AG10803 (cell line): ENCODE results near the gene MTURN.

Experiments used
- DNase-seq: peaks from one replicate; pipeline ENCODE4 v3.0.0; 2010; ENCODE audit warnings: low read depth
- H3K4me3 ChIP-seq: 2 replicates; pipeline ENCODE4 v1.5.1; 2011; ENCODE audit warnings: mild to moderate bottlenecking, low read length, control low read depth
- TF ChIP-seq, protein P1 (sequence below): conservative IDR thresholded peaks from 2 replicates; pipeline ENCODE4 v1.5.1; 2011; ENCODE audit warnings: mild to moderate bottlenecking, low read length, control low read depth, inconsistent platforms

Gene MTURN

GRCh38 chr7:30166841-30167235 is 32.1 kb downstream of the MTURN start:
- no peak overlapping the region for H3K4me3 ChIP-seq
- TF ChIP-seq, protein P1, sequence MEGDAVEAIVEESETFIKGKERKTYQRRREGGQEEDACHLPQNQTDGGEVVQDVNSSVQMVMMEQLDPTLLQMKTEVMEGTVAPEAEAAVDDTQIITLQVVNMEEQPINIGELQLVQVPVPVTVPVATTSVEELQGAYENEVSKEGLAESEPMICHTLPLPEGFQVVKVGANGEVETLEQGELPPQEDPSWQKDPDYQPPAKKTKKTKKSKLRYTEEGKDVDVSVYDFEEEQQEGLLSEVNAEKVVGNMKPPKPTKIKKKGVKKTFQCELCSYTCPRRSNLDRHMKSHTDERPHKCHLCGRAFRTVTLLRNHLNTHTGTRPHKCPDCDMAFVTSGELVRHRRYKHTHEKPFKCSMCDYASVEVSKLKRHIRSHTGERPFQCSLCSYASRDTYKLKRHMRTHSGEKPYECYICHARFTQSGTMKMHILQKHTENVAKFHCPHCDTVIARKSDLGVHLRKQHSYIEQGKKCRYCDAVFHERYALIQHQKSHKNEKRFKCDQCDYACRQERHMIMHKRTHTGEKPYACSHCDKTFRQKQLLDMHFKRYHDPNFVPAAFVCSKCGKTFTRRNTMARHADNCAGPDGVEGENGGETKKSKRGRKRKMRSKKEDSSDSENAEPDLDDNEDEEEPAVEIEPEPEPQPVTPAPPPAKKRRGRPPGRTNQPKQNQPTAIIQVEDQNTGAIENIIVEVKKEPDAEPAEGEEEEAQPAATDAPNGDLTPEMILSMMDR = no peak
- DNase-seq = no peak

DNA sequence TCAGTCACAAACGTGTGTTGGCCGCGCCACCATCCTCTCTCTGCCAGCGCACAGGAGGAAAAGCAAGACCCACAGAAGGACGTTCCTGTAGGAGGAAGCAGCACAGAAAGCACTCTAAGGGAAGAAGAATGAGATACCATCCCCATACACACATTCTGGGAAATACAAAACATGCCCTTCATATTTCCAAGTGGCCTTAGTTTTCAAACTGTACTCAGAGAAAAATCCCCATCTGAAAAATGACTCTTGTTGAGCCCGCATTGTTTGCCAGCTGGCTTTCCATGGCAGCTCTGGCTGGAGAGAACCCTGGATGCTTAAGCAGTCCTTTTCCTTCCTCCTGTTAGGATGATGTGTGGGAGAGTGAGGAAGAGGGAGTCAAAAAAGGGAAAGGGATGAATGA is 33.1 kb downstream of the MTURN start:
- DNase-seq = no peak
- no peak overlapping the region for H3K4me3 ChIP-seq
- TF ChIP-seq, protein P1 = no peak

DNA sequence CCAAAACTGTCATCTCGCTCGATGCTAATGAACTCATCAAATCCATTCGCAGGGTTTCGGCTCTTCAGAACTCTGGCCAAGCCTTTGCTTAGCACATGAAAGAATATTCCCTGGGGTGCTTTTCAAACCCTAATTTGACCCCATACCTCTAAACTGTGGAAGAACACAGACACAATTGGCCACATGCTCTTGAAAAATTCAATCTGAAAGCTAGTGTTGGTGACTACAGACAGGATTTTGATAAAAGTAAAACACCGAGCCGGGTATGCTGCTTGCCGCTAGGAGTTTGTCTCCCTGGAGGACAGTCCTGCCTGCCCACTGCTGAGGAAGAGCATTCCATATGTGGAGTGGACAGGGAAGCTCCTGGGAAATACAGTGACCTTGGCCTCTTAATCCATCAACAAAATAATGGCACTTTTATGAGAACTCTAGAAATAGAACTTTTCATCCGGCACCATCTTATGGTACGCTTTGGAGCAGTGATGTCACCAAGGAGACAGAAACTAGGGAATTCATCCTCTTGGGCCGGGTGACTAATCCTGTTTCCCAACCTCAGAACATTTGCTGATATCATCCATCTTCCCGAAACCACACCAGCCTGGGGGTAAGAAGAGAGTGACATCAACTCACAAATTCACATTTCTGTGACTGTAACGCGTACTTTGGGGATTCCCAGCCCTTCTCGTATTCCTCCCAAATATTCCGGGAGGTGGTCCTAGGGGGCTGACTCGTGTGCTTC is 34.2 kb downstream of the MTURN start:
- peak; percentile 89 for DNase-seq
- TF ChIP-seq, protein P1 = no peak
- H3K4me3 ChIP-seq = no peak overlapping the region

- H3K4me3 ChIP-seq = no peak overlapping the region
- DNase-seq = peak; percentile 43
- TF ChIP-seq, protein P1 = no peak
These were observed 34.8 kb downstream of the MTURN start for GRCh38 chr7:30169579-30169978.

DNA sequence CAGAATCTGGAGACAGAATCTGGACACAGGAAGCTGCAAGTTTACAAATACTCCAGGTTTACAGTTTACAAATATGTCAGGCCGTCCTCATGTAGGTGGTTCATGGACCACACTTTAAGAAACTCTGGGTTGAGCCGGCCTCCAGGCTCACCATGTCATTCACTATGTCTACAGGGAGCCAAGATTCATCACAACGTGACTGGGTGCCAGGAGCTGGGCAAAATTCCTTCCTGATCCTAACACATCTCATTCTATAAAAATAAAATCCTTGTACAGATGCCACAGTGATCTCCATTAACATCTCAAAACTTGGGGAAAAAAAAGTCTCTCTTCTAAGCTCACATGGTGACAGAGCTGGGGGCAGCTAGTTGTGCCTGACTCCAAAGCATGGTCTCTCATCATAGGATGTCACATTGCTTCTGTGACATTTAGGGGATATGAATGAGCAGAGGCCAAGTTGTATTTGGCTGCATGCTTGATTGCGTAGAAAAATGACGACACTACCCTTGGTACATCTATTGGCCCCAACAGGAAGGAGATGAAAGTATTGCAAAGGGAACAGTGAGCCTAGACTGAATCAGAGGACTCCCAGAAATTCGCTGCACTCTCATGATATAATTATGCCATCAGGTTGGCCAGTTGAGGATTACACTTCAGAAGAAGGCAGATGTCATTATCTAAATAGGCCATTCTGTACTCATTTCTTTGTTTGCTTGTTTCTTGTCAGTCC is 35.9 kb downstream of the MTURN start:
- TF ChIP-seq, protein P1 = no peak
- DNase-seq = no peak
- H3K4me3 ChIP-seq = no peak overlapping the region

DNA sequence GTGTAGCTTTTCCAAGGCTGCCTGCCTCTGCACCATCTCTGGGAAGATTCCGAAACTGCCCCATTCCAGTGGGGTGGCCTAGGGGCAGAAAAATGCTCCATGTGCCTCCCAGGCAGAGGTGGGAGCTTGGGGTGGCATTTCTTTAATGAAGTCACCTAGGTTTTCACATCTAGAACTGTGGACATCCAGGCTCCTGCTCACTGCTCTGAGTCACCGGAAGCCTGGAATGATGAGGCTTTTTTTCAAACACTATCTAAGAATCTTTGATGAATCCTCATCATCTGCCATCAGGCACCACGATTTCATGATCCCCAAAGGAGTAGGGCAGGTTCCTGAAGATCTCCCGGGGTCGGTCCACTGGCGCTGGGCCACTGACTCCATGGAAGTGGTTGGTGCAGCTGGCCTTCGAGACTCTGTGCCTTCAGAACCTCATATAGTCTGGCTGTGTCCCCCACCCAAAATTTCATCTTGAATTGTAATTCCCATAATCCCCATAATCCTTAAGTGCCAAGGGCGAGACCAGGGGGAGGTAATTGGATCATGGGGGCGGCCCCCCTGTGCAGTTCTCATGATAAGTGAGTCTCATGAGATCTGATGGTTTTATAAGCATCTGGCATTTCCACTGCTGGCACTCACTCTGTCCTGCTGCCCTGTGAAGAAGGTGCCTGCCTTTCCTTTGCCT is 37.1 kb downstream of the MTURN start:
- peak; percentile 32 for DNase-seq
- H3K4me3 ChIP-seq = no peak overlapping the region
- TF ChIP-seq, protein P1 = no peak
